Endothelial cell of umbilical vein (primary cell): Measurements from ENCODE around the gene MPP3. TPM values are rescaled to one million over a fixed set of nuclear protein-coding genes. Genes with fewer than 3 reads are reported as not detected.

Source experiments
- BruUV-seq: library from RNA; stranded (reverse); fragments of 400-500 nt; replicated peaks from 2 replicates; lab custom pipeline; 2021; lab: Mats Ljungman, UMichigan
- CTCF ChIA-PET: fragments of 300-600, 350-600 bp; sonication (Branson Sonifier 250); formaldehyde crosslinking; loops from one replicate; lab custom pipeline; 2021; ENCODE audit warnings: antibody characterized with exemption, inconsistent platforms; lab: Charles Lee
- POLR2A ChIA-PET: fragments of 300-600, 350-600 bp; sonication (Branson Sonifier 250); formaldehyde crosslinking; loops from one replicate; lab custom pipeline; 2021; ENCODE audit warnings: antibody characterized with exemption, inconsistent platforms; lab: Charles Lee
- DNase-seq: peaks from one replicate; pipeline ENCODE4 v3.0.0-alpha.2; 2011; ENCODE audit warnings: low read depth, low spot score
- FAIRE-seq: peaks from 2 replicates; lab custom pipeline; 2011; peaks lifted over from hg19 to GRCh38; lab: Jason Lieb, UNC
- H2AFZ ChIP-seq: 2 replicates; pipeline ENCODE4 v1.6.0; 2012; ENCODE audit warnings: low read depth, low read length, control low read depth, inconsistent platforms
- H3K27ac ChIP-seq: 2 replicates; pipeline ENCODE4 v1.5.1; 2011; ENCODE audit warnings: low read depth, mild to moderate bottlenecking, control low read depth, low read length, moderate library complexity; ENCODE audit not compliant: insufficient read depth
- H3K27me3 ChIP-seq, 2 experiments: 2 replicates each; pipeline versions ENCODE4 v1.6.0 to v1.6.1; 2011; ENCODE audit warnings: low read length in 2 of 2, mixed read lengths in 1 of 2; ENCODE audit not compliant: control insufficient read depth in 2 of 2, insufficient read depth in 2 of 2
- H3K36me3 ChIP-seq, 2 experiments: 2 replicates in 1 of 2; 3 replicates in 1 of 2; pipeline ENCODE4 v1.5.1; 2011; ENCODE audit warnings: low read length in 2 of 2, mild to moderate bottlenecking in 1 of 2, moderate library complexity in 1 of 2; ENCODE audit not compliant: control insufficient read depth in 2 of 2, insufficient read depth in 2 of 2; ENCODE audit errors: extremely low read depth in 1 of 2
- H3K4me1 ChIP-seq: 3 replicates; pipeline ENCODE4 v1.5.1; 2011; ENCODE audit warnings: mild to moderate bottlenecking, low read length; ENCODE audit not compliant: control insufficient read depth, insufficient read depth; ENCODE audit errors: extremely low read depth
- H3K4me2 ChIP-seq: 2 replicates; pipeline ENCODE4 v1.6.1; 2011; ENCODE audit warnings: low read length, control low read depth, mixed read lengths; ENCODE audit not compliant: insufficient read depth
- H3K4me3 ChIP-seq, 3 experiments: fragments of 200-600 bp in 1 of 3; sonication (generic), shearing (Covaris generic) in 1 of 3; replicated peaks in 1 of 3; 2 replicates each; pipeline ENCODE4 v1.5.1; 2011 to 2016; ENCODE audit warnings: control low read depth in 3 of 3, low read length in 3 of 3, mild to moderate bottlenecking in 2 of 3, inconsistent platforms in 1 of 3, low read depth in 1 of 3, moderate library complexity in 1 of 3; ENCODE audit not compliant: insufficient read depth in 1 of 3
- H3K79me2 ChIP-seq: 2 replicates; pipeline ENCODE4 v1.6.0; 2012; ENCODE audit warnings: low read length, inconsistent platforms; ENCODE audit not compliant: control insufficient read depth, insufficient read depth
- H3K9ac ChIP-seq: replicated peaks from 2 replicates; pipeline ENCODE3; 2011; ENCODE audit warnings: low read length, control low read depth; ENCODE audit not compliant: insufficient read depth; ENCODE audit errors: extremely low read depth
- H3K9me1 ChIP-seq: replicated peaks from 3 replicates; pipeline ENCODE4 v1.6.0; 2011; ENCODE audit warnings: mild to moderate bottlenecking, low read length; ENCODE audit not compliant: control insufficient read depth, insufficient read depth; ENCODE audit errors: extremely low read depth
- H3K9me3 ChIP-seq: replicated peaks from 2 replicates; pipeline ENCODE4 v1.5.1; 2012; ENCODE audit warnings: low read length, inconsistent platforms; ENCODE audit not compliant: control insufficient read depth, insufficient read depth
- H4K20me1 ChIP-seq: replicated peaks from 2 replicates; pipeline ENCODE3; 2011; ENCODE audit warnings: mild to moderate bottlenecking, low read length; ENCODE audit not compliant: control insufficient read depth, insufficient read depth; ENCODE audit errors: extremely low read depth
- CTCF ChIP-seq, 2 donors: IDR thresholded peaks; 1 replicate in 1 of 2; 2 replicates in 1 of 2; pipeline ENCODE4 v1.5.1; 2011; ENCODE audit warnings: low read length in 2 of 2, mild to moderate bottlenecking in 2 of 2, moderate library complexity in 2 of 2, control low read depth in 1 of 2, inconsistent platforms in 1 of 2, low read depth in 1 of 2; ENCODE audit not compliant: insufficient read depth in 1 of 2; ENCODE audit errors: extremely low read depth in 1 of 2
- FOS ChIP-seq: IDR thresholded peaks from 2 replicates; pipeline ENCODE4 v1.6.1; 2011; ENCODE audit warnings: mild to moderate bottlenecking, low read length, moderate library complexity, borderline replicate concordance; ENCODE audit not compliant: insufficient read depth
- dilution Hi-C: fragments of 300-500 bp; cut with MboI; formaldehyde crosslinking; loops from one replicate; pipeline ENCODE4 v1.15.0; 2019; ENCODE audit warnings: low sequenced_read_pairs; ENCODE audit not compliant: extremely low pct_ligation_motif_present
- intact Hi-C: fragments of 100-400 bp; cut with micrococcal nuclease; formaldehyde crosslinking; loops from one replicate; pipeline ENCODE4 v1.10.0; 2022
- polyA plus RNA-seq, 4 experiments: library from polyadenylated mRNA; depleted of rRNA in 3 of 4; stranded (reverse) in 3 of 4; unstranded in 1 of 4; fragments of >200 nt; gene quantifications; 2 replicates each; pipeline versions ENCODE4 v1.2.1 to v1.2.3, GENCODE V29; 2011 to 2012; ENCODE audit warnings: missing spikeins in 1 of 4
- total RNA-seq: library from RNA; stranded (reverse); gene quantifications from 2 replicates; pipeline ENCODE4 v1.2.3, GENCODE V29; 2021

MPP3 gene
- total and polyA plus RNA-seq, 2 donors (not counting 3 experiments of a cell fraction or from before 2014, with no cell fraction given), result 6.1 to 11.3 TPM

- H2AFZ ChIP-seq, result no peak overlapping the region
- H3K9ac ChIP-seq, result no peak overlapping the region
- intact Hi-C loops (loop anchor here (1.0 kb wide), 1 partner anchor 117 kb away; no protein-coding TSS in a partner anchor), dilution Hi-C loops (no loop called here)
- TF ChIP-seq CTCF (IDR thresholded peaks at IDR 0.05; ENCODE audit: extremely low read depth in 1 of 2, insufficient read depth in 1 of 2, low read depth in 1 of 2, low read length in 2 of 2), result peak; percentile 93 to 100
- TF ChIP-seq FOS, result no peak
- no peak overlapping the region for H3K27ac ChIP-seq
- H3K9me1 ChIP-seq, result no peaks in the 10 kb centered on the region
- BruUV-seq, result no TSS peak
- H3K79me2 ChIP-seq, result no peaks in the 10 kb centered on the region
- FAIRE-seq (peak; percentile 87), DNase-seq (peak; percentile 71)
- ChIA-PET POLR2A (no interaction called here), CTCF (interaction anchor here (0.5 to 4.7 kb wide), 16 partner anchors 14 to 290 kb away, joined by 3 to 69 read pairs (median 6); partner anchors contain the start of genes CD300LG and MPP2)
- H3K4me2 ChIP-seq, result no peak overlapping the region
- H3K4me3 ChIP-seq, result no peak overlapping the region
- no peaks in the 10 kb centered on the region for H3K36me3 ChIP-seq
- H3K9me3 ChIP-seq, result no peaks in the 10 kb centered on the region
- H3K27me3 ChIP-seq, result peaks cover 3 to 4% of the 10 kb centered on the region in 2 experiments
- H3K4me1 ChIP-seq, result no peaks in the 10 kb centered on the region
- no peaks in the 10 kb centered on the region for H4K20me1 ChIP-seq
These were observed 45.6 kb upstream of the MPP3 start for GRCh38 chr17:43878260-43879175.
